Activated naive CD4-positive, alpha-beta T cell treated with anti-CD3 and anti-CD28 coated beads, Interleukin-2, amount 50 U/mL, for 24 hours (primary cell): Measurements from ENCODE around the gene CNTN5.

Experiments
- H3K27ac Mint-ChIP-seq: one replicate; pipeline ENCODE4 v1.8.0; 2021; ENCODE audit warnings: mild to moderate bottlenecking, mixed read lengths
- H3K27me3 Mint-ChIP-seq: one replicate; pipeline ENCODE4 v1.8.0; 2021; ENCODE audit warnings: mixed read lengths
- H3K36me3 Mint-ChIP-seq: one replicate; pipeline ENCODE4 v1.8.0; 2021; ENCODE audit warnings: mixed read lengths
- H3K4me1 Mint-ChIP-seq: one replicate; pipeline ENCODE4 v1.8.0; 2021; ENCODE audit warnings: mixed read lengths
- H3K4me3 Mint-ChIP-seq: one replicate; pipeline ENCODE4 v1.8.0; 2021; ENCODE audit warnings: mild to moderate bottlenecking, mixed read lengths
- H3K9me3 Mint-ChIP-seq: one replicate; pipeline ENCODE4 v1.8.0; 2021; ENCODE audit warnings: mixed read lengths

Gene CNTN5

DNA sequence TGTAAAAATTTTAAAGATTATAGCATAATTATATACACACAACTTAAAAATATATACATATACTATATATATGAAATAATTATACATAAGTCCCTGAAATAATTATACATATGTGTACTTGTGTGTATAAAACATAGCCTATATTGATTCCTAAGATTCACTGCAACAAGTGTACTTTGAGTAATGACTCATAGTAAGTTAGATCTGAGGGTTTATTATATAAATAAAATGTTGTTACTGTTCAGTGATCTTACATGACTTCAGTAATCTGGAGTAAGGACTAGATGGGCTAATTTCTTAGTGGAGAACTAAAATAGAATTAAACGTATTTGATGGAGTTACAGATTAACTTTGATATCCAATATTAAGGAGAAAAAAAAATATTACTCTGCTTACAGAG is 350.5 kb downstream of the CNTN5 start:
- Mint-ChIP-seq H3K27me3 (no peaks in the 10 kb centered on the region), H3K36me3 (no peaks in the 10 kb centered on the region), H3K4me3 (no peak overlapping the region), H3K4me1 (no peaks in the 10 kb centered on the region), H3K9me3 (no peaks in the 10 kb centered on the region), H3K27ac (no peak overlapping the region)

DNA sequence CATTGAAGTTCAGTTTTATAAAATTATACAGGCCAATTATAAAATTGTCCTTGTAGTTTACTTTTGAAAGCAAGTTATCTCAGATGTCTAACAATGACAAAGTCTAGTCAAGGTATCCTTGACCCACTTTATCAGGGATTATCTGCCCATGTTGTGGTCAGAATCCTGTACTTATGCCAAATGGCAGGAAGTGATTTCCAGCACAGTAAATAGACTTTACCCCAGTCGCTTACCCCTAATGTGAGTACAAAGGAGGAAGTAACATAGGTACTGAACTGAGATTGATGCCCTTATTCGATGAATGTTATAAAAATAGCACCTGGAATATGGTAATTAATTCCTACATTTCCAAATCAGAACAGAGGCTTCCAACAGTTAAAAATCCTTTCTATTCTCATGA is 355.7 kb downstream of the CNTN5 start:
- H3K9me3 Mint-ChIP-seq: no peaks in the 10 kb centered on the region
- no peaks in the 10 kb centered on the region for H3K4me1 Mint-ChIP-seq
- H3K4me3 Mint-ChIP-seq: no peak overlapping the region
- H3K36me3 Mint-ChIP-seq: no peaks in the 10 kb centered on the region
- H3K27ac Mint-ChIP-seq: no peak overlapping the region
- H3K27me3 Mint-ChIP-seq: no peaks in the 10 kb centered on the region

DNA sequence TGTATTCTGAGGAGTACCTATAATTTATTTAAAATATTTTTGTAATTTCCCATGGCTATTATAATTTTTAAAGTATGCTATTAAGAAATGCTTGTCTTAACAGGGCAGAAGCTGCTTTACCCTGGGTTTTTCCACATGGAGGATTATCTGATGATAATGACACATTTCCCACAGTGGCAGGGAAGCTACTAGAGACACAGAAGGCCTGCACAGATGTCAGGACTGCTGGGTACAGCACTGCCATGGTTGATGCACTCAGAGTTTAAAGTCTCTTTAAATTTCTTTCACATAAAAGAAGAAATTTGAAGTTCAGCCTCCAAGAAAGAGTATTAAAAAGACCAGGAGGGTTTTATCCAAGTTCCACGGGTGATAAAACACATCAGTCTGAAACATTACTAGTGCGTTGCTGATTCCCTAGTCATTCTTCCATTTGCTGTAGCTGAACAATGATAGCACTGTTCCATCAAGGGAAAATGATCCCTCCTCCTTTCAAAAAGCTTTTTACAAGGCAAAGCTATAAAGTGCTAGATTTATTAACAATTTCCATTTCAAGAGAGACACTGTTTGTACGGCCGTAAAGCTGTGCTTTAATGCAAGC is 363.0 kb downstream of the CNTN5 start:
- Mint-ChIP-seq H3K27ac (no peak overlapping the region), H3K9me3 (peaks cover 5% of the 10 kb centered on the region), H3K36me3 (no peaks in the 10 kb centered on the region), H3K4me1 (no peaks in the 10 kb centered on the region), H3K4me3 (no peak overlapping the region), H3K27me3 (no peaks in the 10 kb centered on the region)

DNA sequence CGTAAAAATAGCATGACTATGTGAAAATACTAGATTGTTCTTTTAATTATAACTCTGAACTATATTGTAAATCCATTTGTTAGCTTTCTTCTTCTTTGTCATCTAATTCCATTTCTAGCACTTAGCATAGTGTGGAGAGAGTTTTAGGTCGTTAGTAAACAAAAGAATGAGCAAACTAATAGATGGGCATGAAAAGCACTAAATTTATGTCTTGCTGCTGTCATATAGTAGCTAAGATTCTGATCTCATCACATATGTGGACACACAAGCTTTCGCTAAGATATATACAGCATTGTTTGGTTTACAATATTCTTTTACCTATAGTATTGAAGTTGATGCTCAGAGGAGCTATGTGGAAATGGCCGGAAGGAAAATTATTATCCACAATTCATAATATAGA is 370.5 kb downstream of the CNTN5 start:
- no peaks in the 10 kb centered on the region for H3K27me3 Mint-ChIP-seq
- H3K27ac Mint-ChIP-seq: no peak overlapping the region
- no peak overlapping the region for H3K4me3 Mint-ChIP-seq
- no peaks in the 10 kb centered on the region for H3K4me1 Mint-ChIP-seq
- no peaks in the 10 kb centered on the region for H3K36me3 Mint-ChIP-seq
- peaks cover 16% of the 10 kb centered on the region for H3K9me3 Mint-ChIP-seq

DNA sequence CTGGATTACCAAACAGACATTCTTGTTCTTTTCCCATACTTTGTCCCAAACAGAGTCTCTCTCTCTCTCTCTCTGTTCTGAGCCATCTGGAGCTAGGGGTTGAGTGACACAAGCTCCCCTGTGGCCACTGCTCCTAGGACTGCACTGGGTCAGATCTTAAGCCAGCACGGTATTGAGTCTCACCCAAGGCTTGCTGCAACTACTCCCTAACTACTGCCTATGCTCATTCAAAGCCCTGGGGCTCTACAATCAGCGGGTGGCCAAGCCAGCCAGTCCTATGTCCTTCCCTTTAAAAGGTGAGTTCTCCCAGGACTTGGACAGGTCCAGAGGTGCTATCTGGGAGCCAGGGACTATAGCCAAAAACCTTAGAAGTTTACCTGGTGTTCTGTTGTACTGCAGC is 385.6 kb downstream of the CNTN5 start:
- H3K27ac Mint-ChIP-seq: no peak overlapping the region
- no peaks in the 10 kb centered on the region for H3K4me1 Mint-ChIP-seq
- no peak overlapping the region for H3K4me3 Mint-ChIP-seq
- H3K27me3 Mint-ChIP-seq: no peaks in the 10 kb centered on the region
- peaks cover 14% of the 10 kb centered on the region for H3K9me3 Mint-ChIP-seq
- no peaks in the 10 kb centered on the region for H3K36me3 Mint-ChIP-seq

DNA sequence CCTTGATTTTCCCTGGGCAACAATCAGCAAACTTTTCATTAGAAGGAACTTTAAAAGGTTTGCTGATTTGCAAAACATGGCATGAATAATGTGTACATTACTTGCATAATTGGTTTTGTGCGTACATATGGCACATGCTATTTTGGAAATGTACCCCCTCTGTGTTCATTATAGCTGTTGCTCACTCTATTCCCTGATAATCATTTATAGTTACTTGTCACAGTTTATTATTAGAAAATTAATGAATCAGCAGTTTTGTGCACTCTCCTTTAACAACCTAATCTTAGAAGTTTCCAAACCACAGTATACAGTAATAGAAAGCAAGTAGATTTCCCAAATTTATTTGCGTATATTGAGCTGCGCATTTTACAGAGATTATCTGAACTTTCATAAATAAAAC is 389.9 kb downstream of the CNTN5 start:
- H3K36me3 Mint-ChIP-seq: no peaks in the 10 kb centered on the region
- no peak overlapping the region for H3K4me3 Mint-ChIP-seq
- no peaks in the 10 kb centered on the region for H3K27me3 Mint-ChIP-seq
- H3K4me1 Mint-ChIP-seq: no peaks in the 10 kb centered on the region
- H3K27ac Mint-ChIP-seq: no peak overlapping the region
- peaks cover 10% of the 10 kb centered on the region for H3K9me3 Mint-ChIP-seq

DNA sequence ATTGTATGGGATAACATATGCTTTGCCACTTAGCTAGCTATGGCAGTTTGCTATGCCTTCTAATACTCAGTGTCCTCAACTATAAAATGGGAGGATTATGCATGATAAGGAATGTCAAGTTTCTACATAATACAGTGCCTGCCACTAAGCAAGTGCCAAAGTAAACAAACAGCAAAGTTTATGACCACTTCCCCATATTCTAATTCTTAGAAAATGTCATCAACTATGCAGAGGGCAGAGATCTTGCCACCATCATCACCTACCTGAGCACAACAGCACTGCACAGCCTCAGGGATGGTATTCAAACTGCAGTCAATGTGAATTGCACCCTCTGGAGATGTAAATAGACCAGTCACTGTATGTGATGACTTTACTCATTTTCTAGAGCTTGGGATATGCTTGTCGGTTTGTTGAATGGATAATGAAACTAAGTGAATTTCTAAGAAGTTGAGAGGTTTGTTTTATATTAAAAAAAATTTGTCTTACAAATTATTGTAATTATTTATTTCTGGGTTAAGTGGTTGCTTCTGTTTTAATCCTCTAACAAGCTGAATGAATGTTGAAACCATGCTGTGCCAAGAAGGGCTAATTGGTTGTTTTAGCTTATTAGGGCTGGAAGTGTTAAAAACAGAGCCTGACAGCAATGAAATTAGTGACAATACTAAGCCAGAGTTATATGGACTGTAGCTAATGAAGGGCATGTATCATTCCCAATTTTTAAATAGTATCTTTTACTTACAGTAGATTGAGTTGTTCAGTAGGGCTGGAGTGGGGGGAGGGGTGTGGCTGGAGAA is 398.4 kb downstream of the CNTN5 start:
- Mint-ChIP-seq H3K4me3 (no peak overlapping the region), H3K9me3 (no peaks in the 10 kb centered on the region), H3K27me3 (no peaks in the 10 kb centered on the region), H3K4me1 (no peaks in the 10 kb centered on the region), H3K27ac (no peak overlapping the region), H3K36me3 (no peaks in the 10 kb centered on the region)

DNA sequence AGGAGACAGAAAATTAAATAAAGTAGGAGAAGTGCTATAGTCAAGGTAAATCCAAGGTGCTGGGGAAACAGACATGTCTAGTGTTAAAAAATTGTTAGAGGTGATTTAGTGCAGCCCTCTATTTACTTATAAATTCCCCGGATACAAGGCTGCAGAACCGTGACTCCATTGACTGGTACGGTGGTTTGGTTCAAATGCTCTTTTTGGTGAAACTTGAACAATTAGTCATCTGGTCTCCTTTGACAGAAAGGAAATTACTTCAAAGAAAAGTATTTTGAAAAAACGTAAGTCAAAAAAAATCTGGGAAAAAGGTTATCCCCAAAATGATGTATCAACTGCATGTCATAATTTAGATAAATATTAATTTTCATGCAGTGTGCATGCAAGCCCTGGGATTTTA is 399.2 kb downstream of the CNTN5 start:
- no peak overlapping the region for H3K4me3 Mint-ChIP-seq
- no peaks in the 10 kb centered on the region for H3K4me1 Mint-ChIP-seq
- H3K27ac Mint-ChIP-seq: no peak overlapping the region
- no peaks in the 10 kb centered on the region for H3K27me3 Mint-ChIP-seq
- no peaks in the 10 kb centered on the region for H3K36me3 Mint-ChIP-seq
- H3K9me3 Mint-ChIP-seq: no peaks in the 10 kb centered on the region

DNA sequence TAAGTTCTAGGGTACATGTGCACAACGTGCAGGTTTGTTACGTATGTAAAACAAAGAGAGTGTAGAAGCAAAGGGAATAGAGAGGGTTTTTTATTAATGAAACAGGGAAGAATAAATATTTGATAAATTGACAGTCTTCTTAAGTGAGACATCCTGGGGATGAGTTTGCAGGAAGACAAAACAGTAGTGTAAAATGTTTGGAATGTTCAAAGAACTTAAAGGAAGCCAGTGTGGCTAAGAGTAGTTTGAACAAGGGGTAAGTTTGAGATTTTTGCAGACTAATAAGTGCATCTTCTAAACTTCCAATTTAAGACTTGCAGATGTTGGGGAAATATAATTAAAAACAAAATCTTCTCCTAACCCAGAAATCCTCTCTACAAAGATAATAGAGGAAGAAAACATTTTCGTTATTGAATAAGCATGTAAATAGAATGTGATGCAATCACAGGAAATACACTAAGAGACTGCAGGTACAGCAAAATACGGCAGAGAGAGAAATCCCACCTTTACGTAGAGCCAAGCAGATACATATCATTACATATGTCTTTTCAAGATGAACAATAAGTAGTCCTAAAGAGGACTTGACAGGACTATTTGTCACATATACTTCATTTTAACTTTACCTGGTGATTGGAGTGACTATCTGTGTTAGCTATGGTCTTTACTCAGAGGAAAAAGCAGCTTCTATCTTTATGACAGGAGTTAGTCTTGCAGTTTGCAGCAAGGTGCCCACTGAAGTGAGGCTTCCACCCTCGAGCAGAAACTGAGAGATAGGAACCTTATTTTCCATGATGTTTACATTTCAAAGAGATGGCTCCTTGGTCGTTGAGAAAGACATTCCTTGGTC is 402.1 kb downstream of the CNTN5 start:
- Mint-ChIP-seq H3K27me3 (no peaks in the 10 kb centered on the region), H3K4me1 (no peaks in the 10 kb centered on the region), H3K4me3 (no peak overlapping the region), H3K9me3 (peaks cover 4% of the 10 kb centered on the region), H3K27ac (no peak overlapping the region), H3K36me3 (no peaks in the 10 kb centered on the region)

DNA sequence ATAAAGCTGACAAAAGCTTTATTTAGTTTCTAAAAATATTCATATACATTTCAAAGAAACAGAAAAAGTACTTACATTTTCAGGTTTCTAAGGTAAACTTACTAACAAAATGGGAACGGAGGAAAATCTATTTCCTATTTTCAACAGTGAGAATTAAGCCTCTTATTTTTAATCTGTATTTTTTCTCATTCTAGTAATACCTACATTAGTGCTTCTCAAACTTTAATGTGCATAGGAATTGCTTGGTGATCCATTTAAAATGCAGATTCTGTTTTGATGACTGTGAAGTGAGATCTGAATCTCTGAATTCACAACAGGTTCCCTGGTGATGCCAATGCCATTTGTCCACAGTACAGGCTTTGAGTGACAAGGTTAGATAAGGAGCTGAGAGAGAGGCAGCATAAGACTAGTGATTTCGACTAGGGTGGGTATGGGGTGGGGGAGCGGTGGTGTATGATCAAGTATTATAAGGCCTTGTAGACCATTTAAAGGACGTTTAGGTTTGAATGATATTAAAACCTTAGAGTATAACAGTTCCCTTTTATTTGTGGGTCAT is 402.8 kb downstream of the CNTN5 start:
- Mint-ChIP-seq H3K4me1 (no peaks in the 10 kb centered on the region), H3K27ac (no peak overlapping the region), H3K4me3 (no peak overlapping the region), H3K36me3 (no peaks in the 10 kb centered on the region), H3K27me3 (no peaks in the 10 kb centered on the region), H3K9me3 (peaks cover 4% of the 10 kb centered on the region)

DNA sequence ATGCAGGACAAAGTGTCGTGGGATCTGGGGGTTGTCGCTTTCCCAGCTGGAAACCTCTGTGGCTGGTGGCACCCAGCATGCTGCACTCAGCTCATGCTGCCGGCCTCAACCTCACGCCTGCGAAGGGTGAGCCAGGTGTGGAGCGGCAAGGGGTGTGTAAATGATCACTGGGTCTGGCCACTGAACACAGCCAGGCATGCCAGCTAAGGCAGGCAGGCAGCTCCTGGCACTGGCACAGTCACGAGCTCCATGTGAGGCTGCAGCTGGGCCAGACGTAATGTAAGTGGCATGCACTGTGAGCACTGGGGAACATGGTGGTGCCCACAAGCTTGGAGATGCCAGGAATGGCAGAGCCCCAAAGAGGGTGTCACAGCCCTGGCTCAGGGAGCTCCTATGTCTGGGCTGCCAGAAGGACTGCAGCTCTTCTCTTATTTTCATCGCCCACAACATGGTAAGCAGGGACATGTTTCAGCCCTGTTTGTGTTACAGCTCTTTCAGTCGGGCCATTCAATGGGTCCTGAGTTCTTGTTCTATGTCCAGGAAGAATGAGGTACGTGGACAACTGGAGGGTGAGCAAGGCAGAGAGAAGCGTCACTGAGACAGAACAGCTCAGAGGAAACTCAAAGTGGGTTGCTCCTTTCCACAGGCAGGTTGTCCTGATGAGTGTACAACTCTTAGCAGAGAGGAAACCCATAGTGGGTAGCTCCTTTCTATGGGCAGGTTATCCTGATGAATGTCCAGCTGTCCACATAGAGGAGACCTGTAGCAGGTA is 403.8 kb downstream of the CNTN5 start:
- H3K27ac Mint-ChIP-seq: no peak overlapping the region
- H3K9me3 Mint-ChIP-seq: peaks cover 4% of the 10 kb centered on the region
- no peaks in the 10 kb centered on the region for H3K36me3 Mint-ChIP-seq
- H3K4me1 Mint-ChIP-seq: no peaks in the 10 kb centered on the region
- H3K27me3 Mint-ChIP-seq: no peaks in the 10 kb centered on the region
- H3K4me3 Mint-ChIP-seq: no peak overlapping the region

DNA sequence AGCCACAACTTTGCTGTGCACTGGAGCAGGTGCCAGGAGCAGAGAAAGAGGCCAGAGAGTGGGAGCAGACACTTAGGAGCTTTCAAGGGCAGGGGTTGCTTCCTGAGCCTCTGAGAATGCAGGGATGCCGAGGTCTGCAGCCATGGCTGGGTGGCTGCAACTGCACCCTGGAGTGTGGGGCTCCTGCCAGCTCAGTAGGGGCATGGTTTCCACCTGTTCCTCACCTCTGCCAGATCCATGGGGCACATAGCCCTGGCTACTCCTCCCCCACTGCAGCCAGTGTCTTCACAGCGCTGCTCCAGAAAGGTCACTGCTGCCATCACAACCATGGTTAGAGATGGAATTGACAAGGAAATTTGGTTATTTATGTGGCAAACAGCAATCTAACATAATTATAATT is 404.8 kb downstream of the CNTN5 start:
- Mint-ChIP-seq H3K4me1 (no peaks in the 10 kb centered on the region), H3K36me3 (no peaks in the 10 kb centered on the region), H3K4me3 (no peak overlapping the region), H3K9me3 (peaks cover 4% of the 10 kb centered on the region), H3K27ac (no peak overlapping the region), H3K27me3 (no peaks in the 10 kb centered on the region)

DNA sequence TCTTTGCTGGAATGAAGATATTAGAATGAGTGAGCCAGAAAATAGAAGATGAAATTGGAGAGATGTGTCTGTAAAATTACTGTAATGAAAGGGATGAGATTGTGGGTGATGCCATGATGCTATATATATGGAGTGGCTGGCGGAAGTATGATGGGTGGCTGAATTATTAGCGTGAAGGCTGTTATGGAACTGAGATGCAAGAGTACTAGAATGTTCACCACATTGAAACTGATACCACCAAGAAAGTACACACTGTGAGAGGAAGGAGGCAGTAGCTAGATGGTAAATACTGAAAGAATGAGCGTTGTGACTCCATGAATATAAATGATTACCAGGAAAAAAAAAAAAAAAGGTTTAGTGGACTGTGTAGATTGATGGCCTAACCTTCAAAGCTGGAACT is 411.9 kb downstream of the CNTN5 start:
- Mint-ChIP-seq H3K27ac (no peak overlapping the region), H3K36me3 (no peaks in the 10 kb centered on the region), H3K27me3 (no peaks in the 10 kb centered on the region), H3K4me1 (no peaks in the 10 kb centered on the region), H3K9me3 (peaks cover 4% of the 10 kb centered on the region), H3K4me3 (no peak overlapping the region)

DNA sequence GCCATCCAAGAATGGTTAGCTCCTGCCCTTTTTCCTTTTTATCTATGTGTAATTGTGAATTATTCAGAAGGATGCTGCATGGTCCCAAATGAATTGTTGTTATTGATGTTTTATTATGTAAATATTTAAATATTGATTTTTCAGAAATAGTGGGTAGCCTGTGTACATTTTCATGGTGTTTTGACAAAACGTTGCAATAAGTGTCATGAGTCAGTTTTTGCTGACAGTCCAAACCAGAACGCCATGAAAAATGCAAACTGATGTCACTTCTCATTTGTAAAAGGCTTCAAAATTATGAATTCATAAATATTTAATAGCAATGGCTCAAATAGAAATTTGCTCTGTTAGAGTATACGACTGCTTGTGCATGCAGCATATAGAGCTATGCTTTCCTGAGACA is 422.5 kb downstream of the CNTN5 start:
- no peaks in the 10 kb centered on the region for H3K9me3 Mint-ChIP-seq
- no peak overlapping the region for H3K4me3 Mint-ChIP-seq
- no peaks in the 10 kb centered on the region for H3K27me3 Mint-ChIP-seq
- H3K27ac Mint-ChIP-seq: no peak overlapping the region
- H3K4me1 Mint-ChIP-seq: no peaks in the 10 kb centered on the region
- no peaks in the 10 kb centered on the region for H3K36me3 Mint-ChIP-seq

DNA sequence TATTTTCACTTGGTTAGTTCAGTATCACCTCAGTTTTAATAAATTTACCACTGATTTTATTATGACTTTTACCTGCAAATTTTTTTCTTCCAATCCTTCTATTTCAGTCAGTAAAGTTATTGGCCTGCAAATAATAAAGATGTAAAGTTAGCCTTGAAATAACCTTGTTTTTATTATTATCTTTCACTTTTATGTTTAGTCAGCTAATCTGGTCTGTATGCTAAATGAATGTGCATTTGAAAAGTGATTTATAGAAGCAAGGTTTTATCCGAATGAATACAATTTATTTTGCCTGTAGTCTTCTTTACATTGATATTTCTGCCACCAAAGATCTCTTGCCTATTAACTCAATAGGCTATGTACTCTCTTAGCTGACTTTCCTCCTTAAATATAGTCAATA is 425.7 kb downstream of the CNTN5 start:
- Mint-ChIP-seq H3K27me3 (no peaks in the 10 kb centered on the region), H3K27ac (no peak overlapping the region), H3K4me1 (no peaks in the 10 kb centered on the region), H3K36me3 (no peaks in the 10 kb centered on the region), H3K4me3 (no peak overlapping the region), H3K9me3 (no peaks in the 10 kb centered on the region)
